Skin epidermis (tissue), 12 donors: ENCODE results near the gene SELENON.

ENCODE experiments used
- H3K27ac ChIP-seq, 21 experiments: fragments of 200-600 bp; sonication (generic) in 11 of 21; one replicate each; pipeline ENCODE4 v1.5.0; 2020; ENCODE audit warnings: mild to moderate bottlenecking in 3 of 21, inconsistent platforms in 2 of 21, moderate library complexity in 2 of 21
- H3K4me3 ChIP-seq, 7 experiments: fragments of 200-600 bp; sonication (generic) in 2 of 7; one replicate each; pipeline ENCODE4 v1.5.0; 2020; ENCODE audit warnings: inconsistent platforms in 2 of 7, mild to moderate bottlenecking in 2 of 7, moderate library complexity in 1 of 7

SELENON gene

DNA sequence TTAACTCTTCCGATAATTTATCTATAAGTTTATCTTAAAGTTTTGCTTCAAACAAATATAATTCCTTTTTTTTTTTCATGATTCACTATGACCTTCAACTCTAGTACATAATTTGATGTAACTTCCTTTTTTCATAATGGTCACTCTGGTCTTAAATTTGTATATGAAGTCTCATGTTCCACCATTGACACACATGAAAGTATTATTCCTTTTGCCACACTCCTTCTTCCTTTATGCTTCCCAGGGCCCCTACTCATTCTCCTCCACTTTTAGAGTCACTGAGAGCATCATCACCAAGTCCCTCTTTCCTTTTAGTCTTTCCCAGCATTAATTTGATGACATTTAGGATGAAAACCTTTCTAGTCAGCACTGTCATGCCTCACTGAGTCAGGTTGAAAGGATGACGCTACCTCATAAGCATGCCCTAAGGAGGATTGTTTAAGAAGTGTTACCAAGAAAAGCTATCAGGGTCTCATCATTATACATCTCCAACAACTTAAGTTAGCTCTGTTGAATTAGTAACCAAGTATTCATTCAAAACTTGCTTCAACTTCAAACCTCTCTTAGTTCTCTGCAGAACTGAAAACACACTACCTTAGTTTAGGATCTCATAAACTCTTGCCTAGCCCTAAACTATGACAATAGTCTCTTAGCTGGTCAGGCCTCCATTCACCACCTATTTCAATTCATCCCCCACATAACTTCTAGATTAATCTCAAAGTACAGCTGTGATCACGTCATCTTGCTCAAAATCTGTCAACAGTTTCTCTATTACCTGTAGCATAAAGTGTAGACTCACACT, 44.7 kb downstream of the SELENON start:
- Histone ChIP-seq H3K27ac (no peak overlapping the region), H3K4me3 (no peak overlapping the region)

DNA sequence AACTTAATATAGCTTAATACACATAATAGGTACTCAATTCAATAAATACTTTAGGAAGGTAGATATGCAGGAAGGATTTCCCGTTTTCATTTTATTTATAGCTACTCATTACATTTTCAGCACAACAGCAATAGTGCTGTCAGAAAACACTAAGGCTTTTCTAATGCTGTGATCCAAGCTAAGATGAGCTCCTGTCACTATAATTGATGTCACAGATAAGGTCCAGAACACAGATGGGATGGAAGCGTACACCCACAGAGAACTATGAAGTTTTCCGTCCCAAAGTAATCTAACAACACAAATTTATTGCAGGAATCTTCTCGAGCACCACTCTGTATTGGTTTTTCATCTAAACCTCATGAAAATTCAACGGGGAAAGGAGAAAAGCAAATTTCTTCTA, 45.7 kb downstream of the SELENON start:
- no peak overlapping the region for H3K27ac ChIP-seq
- no peak overlapping the region for H3K4me3 ChIP-seq

DNA sequence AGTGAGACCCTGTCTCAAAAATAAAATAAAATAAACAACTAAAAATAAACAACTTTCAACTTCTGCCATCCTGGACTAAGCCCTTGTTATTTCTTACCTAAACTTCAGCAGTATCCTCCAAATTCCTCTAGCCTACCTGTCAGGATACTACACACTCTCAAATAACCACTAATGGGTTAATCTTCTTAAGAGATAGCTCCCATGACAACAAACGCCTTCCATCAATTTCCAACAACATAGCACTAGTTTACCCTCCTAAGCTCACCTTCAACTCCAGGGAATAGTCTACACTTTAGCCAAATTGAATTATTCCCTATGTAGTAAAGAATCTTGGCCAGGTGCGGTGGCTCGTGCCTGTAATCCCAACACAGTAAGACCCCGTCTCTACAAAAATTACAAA, 47.9 kb downstream of the SELENON start:
- no peak overlapping the region for H3K27ac ChIP-seq
- H3K4me3 ChIP-seq, result no peak overlapping the region

DNA sequence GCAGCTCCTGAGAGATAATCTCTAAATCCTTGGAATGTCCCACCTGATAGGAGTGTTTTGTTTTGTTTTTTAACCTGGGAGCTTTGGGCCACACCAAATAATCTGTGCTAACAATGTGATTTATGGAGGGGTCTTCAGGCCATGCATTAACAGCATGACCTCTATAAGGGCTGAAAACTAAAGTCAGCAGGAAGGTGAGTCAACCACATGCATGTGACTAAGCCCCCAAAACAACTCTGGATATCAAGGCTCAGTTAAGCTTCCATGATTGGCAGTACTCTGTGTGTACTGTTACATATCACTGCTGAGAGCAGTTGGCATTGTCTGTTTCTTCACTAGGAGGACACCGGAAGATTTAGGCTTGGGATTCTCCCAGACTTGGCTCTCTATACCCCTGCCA, 48.5 kb downstream of the SELENON start:
- no peak overlapping the region for H3K4me3 ChIP-seq
- no peak overlapping the region for H3K27ac ChIP-seq

DNA sequence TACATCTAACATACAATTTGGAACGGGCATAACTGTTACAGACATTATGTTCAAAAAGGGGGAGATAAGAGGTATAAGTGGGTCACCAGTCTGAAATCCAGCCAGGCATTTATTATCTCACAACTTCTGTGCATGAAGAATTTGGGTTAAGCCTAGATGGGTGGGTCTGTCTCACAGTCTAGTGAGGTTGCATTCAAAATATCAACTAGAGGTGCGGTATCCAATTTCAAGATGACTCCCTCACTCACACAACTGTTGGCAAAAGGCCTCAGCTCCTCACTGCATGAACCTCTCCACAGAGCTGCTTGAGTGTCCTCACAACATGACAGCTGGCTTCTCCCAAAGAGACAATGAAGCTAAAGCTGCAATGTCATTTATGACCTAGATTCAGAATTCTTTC, 54.6 kb downstream of the SELENON start:
- Histone ChIP-seq H3K27ac (no peak overlapping the region), H3K4me3 (no peak overlapping the region)

DNA sequence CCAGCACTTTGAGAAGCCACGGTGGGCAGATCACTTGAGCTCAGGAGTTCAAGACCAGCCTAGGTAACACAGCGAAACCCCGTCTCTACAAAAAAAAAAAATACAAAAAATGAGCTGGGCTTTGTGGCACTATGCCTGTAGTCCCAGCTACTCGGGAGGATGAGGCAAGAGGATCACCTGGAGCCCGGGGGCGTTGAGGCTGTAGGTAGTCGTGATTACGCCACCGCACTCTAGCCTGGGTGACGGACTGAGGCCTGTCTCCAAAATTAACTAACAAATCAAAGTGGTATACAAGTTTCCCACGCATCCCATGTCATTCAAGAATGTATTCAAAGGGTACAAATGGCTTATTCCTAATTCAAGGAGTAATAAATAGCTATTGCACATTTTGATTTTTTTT, 56.9 kb downstream of the SELENON start:
- Histone ChIP-seq H3K27ac (no peak overlapping the region), H3K4me3 (no peak overlapping the region)

DNA sequence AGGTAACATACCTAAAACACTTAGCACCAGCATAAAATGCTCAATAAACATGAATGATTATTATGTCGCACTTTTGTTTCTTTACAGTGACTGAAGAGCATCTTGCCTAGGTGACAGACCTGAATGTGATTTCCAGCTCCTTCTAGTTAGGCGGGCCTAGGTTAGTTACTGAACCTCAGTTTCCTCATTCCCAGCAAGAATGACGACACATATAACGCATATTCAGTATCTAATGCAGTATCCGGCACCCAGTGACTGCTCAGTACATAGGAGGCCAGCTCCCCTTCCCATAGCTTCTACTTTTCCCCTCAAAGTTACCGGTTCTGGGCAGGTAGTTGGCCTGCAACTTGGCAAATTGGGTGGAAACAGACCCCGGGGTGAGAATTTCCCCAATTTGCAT, 58.5 kb downstream of the SELENON start:
- peak overlapping the region in 4 of 21 experiments; percentile 29 to 80 (median 53) for H3K27ac ChIP-seq
- peak overlapping the region; percentile 35 to 60 (median 46) for H3K4me3 ChIP-seq

DNA sequence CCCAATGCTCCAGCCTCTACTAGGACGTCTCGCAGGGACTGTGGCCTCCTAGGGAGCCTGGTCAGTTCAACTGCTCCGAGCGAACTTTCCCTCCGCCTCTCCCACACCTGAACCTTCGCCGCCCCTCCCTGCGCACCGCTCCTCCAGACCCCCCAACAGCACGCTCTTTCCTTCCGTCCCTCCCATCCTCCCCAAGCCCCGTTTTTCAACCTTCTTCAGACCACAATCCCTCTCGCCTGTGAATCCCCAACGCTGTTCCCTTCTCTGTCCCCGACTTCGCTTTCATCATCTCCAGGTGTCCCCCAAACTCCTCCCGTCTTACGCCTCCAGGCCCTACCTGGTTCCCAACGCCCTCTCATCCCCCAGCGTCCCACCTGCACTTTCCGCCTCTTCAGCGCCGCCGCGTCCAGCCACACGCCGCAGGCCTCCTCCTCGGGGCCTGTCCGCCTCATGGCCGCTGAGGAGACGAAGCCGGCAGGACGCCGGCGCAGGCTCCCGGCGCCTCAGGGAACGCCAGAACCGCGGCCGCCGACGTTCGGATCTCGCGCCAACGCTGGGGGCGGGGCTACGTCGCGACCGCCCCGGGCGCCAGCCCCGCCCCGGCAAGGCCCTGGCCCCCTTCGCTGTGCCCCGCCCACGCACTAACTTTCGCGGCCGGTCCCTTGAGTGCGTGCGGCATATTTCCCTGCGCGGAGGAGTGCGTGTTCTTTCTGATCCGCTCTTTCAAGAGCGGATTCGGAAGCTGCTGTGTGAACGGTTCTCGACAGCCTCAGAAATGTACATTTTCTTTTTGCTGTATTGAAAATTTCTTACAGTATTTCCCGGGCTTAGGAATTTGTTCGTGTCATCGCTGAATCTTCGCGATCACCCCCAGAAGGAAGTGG, 59.2 kb downstream of the SELENON start, which contains the start of gene AUNIP:
TSS of gene AUNIP (minus strand) at position 552 of the 884 bp plus-strand sequence. CDS start at position 452, 100 bp downstream.
- Histone ChIP-seq H3K27ac (peak within 1 kb of the TSS in 20 of 21 experiments; percentile 24 to 83 (median 70)), H3K4me3 (peak within 1 kb of the TSS; percentile 35 to 60 (median 46))

DNA sequence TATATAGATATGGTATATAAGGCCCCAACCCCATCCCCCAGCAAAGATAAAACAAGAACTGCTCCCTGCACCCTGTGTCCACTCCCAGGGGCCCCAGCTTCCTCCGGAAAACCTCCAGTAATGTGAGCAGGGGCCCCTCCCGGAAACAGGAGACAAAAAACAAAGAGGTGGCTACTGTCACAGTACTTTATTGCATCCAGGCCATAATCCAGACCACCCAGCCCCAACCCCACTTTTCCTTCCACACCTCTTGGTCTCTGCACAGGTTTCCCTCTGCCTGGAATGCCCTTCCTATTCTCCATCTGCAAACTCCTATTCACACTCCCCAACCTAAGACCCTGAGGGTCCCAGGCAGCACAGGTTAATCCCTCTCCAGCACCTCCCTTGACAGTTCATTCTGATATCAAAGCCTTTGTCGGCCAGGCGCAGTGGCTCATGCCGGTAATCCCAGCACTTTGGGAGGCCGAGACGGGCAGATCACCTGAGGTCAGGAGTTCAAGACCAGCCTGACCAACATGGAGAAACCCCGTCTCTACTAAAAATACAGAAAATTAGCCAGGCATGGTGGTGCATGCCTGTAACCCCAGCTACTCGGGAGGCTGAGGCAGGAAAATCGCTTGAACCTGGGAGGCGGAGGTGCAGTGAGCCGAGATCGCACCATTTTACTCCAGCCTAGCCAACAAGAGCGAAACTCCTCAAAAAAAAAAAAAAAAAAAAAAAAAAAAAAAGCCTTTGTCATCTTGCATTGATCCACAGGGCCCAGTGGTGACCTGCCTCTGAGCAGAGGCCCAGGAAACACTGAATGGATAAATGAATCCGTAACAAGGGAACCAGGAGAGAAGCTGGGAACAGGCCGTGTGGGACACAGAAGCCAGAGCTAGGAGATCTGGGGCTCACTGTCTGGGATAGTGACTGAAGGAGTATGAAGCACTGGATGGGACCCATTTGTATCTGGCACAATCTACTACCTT, 61.6 kb downstream of the SELENON start:
- peak overlapping the region in 3 of 21 experiments; percentile 3 to 47 (median 16) for H3K27ac ChIP-seq
- no peak overlapping the region for H3K4me3 ChIP-seq

DNA sequence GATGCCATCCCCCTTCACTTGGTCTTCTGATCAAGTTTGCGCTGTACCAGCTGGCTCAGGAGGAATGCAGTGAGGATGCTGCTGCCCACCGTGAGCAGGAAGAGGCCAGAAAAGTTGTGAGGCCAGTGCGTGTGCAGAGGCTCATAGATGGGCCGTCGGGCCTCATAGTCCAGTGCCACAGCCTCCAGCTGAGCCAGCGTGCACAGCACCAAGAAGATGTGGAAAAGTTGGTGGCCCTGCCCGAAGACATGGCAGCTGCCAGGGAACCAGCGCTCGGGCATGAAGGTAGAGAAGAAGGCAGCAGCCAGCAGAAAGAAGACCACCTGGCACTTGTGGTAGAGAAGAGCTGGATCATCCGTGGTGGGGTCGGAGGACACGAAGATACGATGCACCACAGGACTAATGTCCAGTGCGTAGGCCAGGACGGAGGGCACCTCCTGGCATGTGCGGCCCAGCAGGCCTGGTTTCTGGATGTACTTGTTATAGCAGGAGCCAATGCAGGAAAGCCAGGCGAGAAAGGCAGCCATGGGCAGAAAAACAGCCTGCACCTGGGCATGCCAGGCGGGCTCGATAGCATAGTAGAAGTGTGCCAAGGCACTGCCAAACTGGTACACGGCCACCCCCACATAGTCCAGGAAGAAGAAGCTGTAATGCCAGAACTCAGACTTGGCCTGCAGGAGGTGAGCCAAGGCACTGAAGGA, 62.9 kb downstream of the SELENON start:
- peak overlapping the region in 1 of 21 experiments; percentile 39 for H3K27ac ChIP-seq
- no peak overlapping the region for H3K4me3 ChIP-seq

DNA sequence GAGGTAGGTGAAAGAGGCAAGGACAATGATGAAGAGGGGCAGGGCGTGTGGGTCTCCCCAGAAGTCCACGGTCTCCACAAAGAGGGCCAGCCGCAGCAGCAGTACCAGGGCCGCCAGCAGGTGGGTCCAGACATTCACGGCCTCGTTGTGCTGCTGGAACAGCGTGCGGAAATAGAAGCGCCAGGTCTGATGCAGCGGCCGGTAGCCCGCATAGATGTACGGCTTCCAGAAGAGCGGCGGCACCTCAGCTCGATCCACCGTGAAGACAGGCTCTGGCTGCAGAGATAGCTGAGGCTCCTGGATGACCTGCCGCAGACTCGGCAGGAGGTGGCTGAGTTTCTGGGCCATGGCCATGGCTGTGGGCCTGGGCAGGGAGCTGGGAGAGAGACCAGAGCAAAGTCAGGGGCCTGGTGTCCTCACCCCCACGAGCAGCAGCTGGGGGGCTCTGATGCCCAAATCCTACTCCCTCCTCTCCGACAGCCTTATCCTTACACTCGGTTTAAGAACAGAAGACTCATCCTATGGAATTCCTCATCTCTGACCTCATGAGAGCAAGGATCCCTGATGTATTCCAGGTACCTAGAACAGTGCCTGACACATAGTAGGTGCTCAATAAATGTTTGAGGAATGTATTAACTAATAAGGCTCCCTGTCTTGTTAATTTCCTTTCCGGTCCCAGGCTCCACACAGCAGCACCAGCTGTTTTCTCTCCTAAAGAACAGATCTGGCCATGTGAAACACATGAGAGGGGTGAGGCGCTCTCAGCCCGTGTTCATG, 63.7 kb downstream of the SELENON start:
- peak overlapping the region in 2 of 21 experiments; percentile 3 to 39 for H3K27ac ChIP-seq
- H3K4me3 ChIP-seq, result no peak overlapping the region

DNA sequence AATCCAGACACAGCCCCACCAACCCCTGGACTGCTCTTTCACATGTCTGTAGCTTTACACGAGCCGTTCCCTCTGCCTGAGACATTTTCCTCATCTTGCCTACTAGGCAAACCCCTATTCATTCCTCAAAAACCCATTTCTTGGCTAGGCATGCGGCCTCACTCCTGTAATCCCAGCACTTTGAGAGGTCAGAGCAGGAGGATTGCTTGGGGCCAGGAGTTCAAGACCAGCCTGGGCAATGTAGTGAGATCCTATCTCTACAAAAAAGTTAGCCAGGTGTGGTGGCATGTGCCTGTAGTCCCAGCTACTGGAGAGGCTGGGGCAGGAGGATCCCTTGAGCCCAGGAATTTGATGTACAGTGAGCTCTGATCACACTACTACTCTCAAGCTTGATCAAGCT, 64.4 kb downstream of the SELENON start:
- no peak overlapping the region for H3K27ac ChIP-seq
- no peak overlapping the region for H3K4me3 ChIP-seq

DNA sequence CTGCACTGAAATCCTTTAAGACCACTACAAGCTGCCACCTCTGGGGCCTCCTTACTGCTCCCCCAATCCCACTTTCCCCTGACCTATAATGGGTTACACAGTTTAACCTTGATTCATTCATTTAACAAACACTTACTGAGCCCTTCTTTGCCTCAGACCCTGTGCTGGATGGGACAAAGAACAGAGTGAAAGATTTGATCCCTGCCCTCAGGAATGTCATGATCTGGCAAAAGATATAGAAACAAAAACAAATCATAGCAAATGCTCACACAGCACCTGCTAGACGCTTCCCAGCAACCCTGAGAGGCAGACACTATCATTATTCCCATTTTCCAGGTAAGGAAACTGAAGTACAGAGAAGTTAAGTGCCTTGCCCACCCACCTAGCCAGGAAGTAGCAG, 66.3 kb downstream of the SELENON start:
- Histone ChIP-seq H3K4me3 (no peak overlapping the region), H3K27ac (no peak overlapping the region)

DNA sequence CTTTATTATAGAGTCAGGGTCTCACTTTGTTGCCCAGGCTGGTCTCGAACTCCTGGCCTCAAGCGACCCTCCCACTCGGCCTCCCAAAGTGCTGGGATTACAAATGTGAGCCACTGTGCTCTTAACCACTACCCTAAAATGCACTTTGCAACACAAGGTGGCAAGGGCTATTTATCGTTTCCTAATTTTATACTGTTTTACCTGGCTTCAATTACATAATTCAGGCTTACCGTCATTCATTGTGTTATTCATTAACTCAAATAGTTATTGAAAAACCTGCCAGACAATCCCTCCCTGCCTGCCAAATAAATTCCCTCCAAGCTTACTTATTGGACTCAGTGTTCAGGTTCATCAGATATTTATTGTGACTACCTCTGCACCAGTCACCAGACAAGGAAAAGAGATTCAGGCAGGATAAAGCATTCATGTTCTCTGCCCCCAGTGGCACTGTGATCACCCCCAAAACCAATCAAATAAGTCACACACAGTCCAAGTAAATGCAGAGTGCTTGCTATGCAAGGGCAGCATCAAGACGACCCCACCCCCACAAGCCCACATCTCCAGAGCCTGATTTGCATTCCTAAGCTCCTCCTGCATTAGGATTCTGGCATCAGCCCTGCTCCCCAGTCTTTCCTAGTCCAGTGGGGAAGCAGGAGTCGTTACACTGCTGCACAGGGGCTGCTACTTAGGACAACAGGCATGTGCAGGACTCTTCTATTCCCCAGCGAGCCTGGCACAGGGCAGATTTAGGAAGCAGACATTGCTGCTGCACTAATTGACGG, 67.4 kb downstream of the SELENON start:
- H3K27ac ChIP-seq, result peak overlapping the region in 3 of 21 experiments; percentile 17 to 52 (median 41)
- no peak overlapping the region for H3K4me3 ChIP-seq
